Measurements from ENCODE around the gene MAP3K21. TPM values are rescaled to one million over a fixed set of nuclear protein-coding genes. Genes with fewer than 3 reads are reported as not detected.

The MAP3K21 gene
- total RNA-seq, 1 donor from 2014 or later, result 0.25 TPM

GRCh38 chr1:233381806-233382205 is 54.3 kb downstream of the MAP3K21 start:
- TF ChIP-seq CTCF (IDR thresholded peaks at IDR 0.05), result no peak
- DNase-seq (ENCODE audit: low spot score), result no peak
- peaks cover 4% of the 10 kb centered on the region for H3K27me3 Mint-ChIP-seq (ENCODE audit: low read depth)
- H3K4me3 Mint-ChIP-seq (ENCODE audit: unreplicated experiment), result no peak overlapping the region
- no peaks in the 10 kb centered on the region for H3K4me1 Mint-ChIP-seq (ENCODE audit: low read depth)
- H3K36me3 Mint-ChIP-seq (ENCODE audit: low read depth), result peaks cover 1% of the 10 kb centered on the region
- no peak overlapping the region for H3K27ac Mint-ChIP-seq (ENCODE audit: unreplicated experiment)
- H3K9me3 Mint-ChIP-seq (ENCODE audit: low read depth), result peaks cover 7% of the 10 kb centered on the region

GRCh38 chr1:233383984-233384383 is 56.5 kb downstream of the MAP3K21 start:
- no peak overlapping the region for H3K4me3 Mint-ChIP-seq (ENCODE audit: unreplicated experiment)
- no peak overlapping the region for H3K27ac Mint-ChIP-seq (ENCODE audit: unreplicated experiment)
- H3K36me3 Mint-ChIP-seq (ENCODE audit: low read depth), result peaks cover 1% of the 10 kb centered on the region
- H3K9me3 Mint-ChIP-seq (ENCODE audit: low read depth), result peaks cover 10% of the 10 kb centered on the region
- H3K4me1 Mint-ChIP-seq (ENCODE audit: low read depth), result no peaks in the 10 kb centered on the region
- TF ChIP-seq CTCF (IDR thresholded peaks at IDR 0.05), result no peak
- no peak for DNase-seq (ENCODE audit: low spot score)
- H3K27me3 Mint-ChIP-seq (ENCODE audit: low read depth), result peaks cover 9% of the 10 kb centered on the region

- Mint-ChIP-seq H3K9me3 (ENCODE audit: low read depth) (peaks cover 10% of the 10 kb centered on the region), H3K27ac (ENCODE audit: unreplicated experiment) (no peak overlapping the region), H3K36me3 (ENCODE audit: low read depth) (peaks cover 1% of the 10 kb centered on the region), H3K4me3 (ENCODE audit: unreplicated experiment) (no peak overlapping the region), H3K4me1 (ENCODE audit: low read depth) (no peaks in the 10 kb centered on the region), H3K27me3 (ENCODE audit: low read depth) (peaks cover 25% of the 10 kb centered on the region)
- no peak for DNase-seq (ENCODE audit: low spot score)
- no peak for TF ChIP-seq CTCF (IDR thresholded peaks at IDR 0.05)
These were observed 58.8 kb downstream of the MAP3K21 start for GRCh38 chr1:233386336-233386735.

GRCh38 chr1:233387585-233387984 is 60.1 kb downstream of the MAP3K21 start:
- Mint-ChIP-seq H3K4me3 (ENCODE audit: unreplicated experiment) (no peak overlapping the region), H3K4me1 (ENCODE audit: low read depth) (no peaks in the 10 kb centered on the region), H3K27ac (ENCODE audit: unreplicated experiment) (no peak overlapping the region), H3K36me3 (ENCODE audit: low read depth) (peaks cover 1% of the 10 kb centered on the region), H3K9me3 (ENCODE audit: low read depth) (peaks cover 10% of the 10 kb centered on the region), H3K27me3 (ENCODE audit: low read depth) (peaks cover 30% of the 10 kb centered on the region)
- no peak for DNase-seq (ENCODE audit: low spot score)
- TF ChIP-seq CTCF (IDR thresholded peaks at IDR 0.05), result no peak

GRCh38 chr1:233389169-233389568 is 61.6 kb downstream of the MAP3K21 start:
- Mint-ChIP-seq H3K27ac (ENCODE audit: unreplicated experiment) (no peak overlapping the region), H3K36me3 (ENCODE audit: low read depth) (no peaks in the 10 kb centered on the region), H3K4me3 (ENCODE audit: unreplicated experiment) (no peak overlapping the region), H3K9me3 (ENCODE audit: low read depth) (peaks cover 3% of the 10 kb centered on the region), H3K4me1 (ENCODE audit: low read depth) (no peaks in the 10 kb centered on the region), H3K27me3 (ENCODE audit: low read depth) (peaks cover 39% of the 10 kb centered on the region)
- no peak for TF ChIP-seq CTCF (IDR thresholded peaks at IDR 0.05)
- DNase-seq (ENCODE audit: low spot score), result no peak
